H1 (cell line): ENCODE data around the gene STX2. TPM values are rescaled to one million over a fixed set of nuclear protein-coding genes. Genes with fewer than 3 reads are reported as not detected.

ENCODE experiments used
- KDM5A ChIP-seq: fragments of 200-600 bp; IDR thresholded peaks from 2 replicates; pipeline ENCODE4 v1.7.1; 2012; ENCODE audit warnings: mild to moderate bottlenecking, low read length, inconsistent platforms, mixed read lengths
- SAP30 ChIP-seq: fragments of 300-600 bp; sonication (generic); IDR thresholded peaks from 2 replicates; pipeline ENCODE4 v1.7.1; 2012; ENCODE audit warnings: low read length, moderate library complexity, mild to moderate bottlenecking, inconsistent platforms; ENCODE audit not compliant: insufficient read depth, insufficient replicate concordance
- TAF7 ChIP-seq: optimal IDR thresholded peaks from 2 replicates; pipeline ENCODE3; 2011; ENCODE audit warnings: low read depth, mild to moderate bottlenecking, inconsistent platforms, low read length, moderate library complexity, borderline replicate concordance
- polyA plus RNA-seq, 7 experiments: library from polyadenylated mRNA; depleted of rRNA in 3 of 7; stranded (reverse) in 5 of 7; unstranded in 2 of 7; fragments of >200 nt in 5 of 7; fragments of 200-250 nt in 2 of 7; gene quantifications; 1 replicate in 5 of 7; 2 replicates in 1 of 7; 4 replicates in 1 of 7; pipeline versions ENCODE4 v1.2.1 to v1.2.3, GENCODE V29; 2011 to 2013; ENCODE audit warnings: missing spikeins in 2 of 7, mixed read lengths in 2 of 7
- total RNA-seq: library from RNA; stranded (reverse); fragmentation: NEBNext Ultra II Directional; extraction: Animal tissue kit (Norgen Biotek cat#: 25700); gene quantifications from 2 replicates; pipeline ENCODE4 v1.2.1, GENCODE V29; 2021

The STX2 gene
- total and polyA plus RNA-seq, 2 of the 8 experiments (the other 6 are each of a cell fraction or from before 2014, with no cell fraction given) = 20.0 to 26.3 TPM

DNA sequence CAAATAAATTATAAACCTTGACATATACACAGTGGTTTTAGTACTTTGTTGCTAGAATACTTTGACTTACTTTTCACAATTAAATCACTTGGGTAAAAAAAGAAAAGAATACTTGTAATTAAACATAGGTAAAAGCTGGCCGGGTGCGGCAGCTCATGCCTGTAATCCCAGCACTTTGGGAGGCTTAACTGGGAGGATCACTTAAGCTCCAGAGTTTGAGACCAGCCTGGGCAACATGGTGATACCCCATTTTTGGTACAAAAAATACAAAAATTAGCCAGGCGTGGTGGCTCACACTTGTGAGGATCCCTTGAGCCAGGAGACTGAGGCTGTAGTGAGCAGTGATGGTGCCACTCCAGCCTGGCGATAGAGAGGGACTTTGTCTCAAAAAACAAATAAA, 7.8 kb downstream of the STX2 start (continued):
- no peak for TF ChIP-seq KDM5A
- TF ChIP-seq TAF7 = no peak
- no peak for TF ChIP-seq SAP30
